SJCRH30 (cell line): ENCODE data around the gene RCAN2. TPM values are rescaled to one million over a fixed set of nuclear protein-coding genes. Genes with fewer than 3 reads are reported as not detected.
"Not testable (repeated sequence)": the region's sequence is repeated elsewhere in the genome, so short reads cannot be mapped to it uniquely, and the experiment has no call there.

Experiments
- DNase-seq, 2 experiments: peaks; one replicate each; pipeline ENCODE4 v3.0.0-alpha.2; 2015 to 2020
- H3K27ac ChIP-seq: fragments of 250-450 bp; sonication (Bioruptor Pico); 2 replicates; pipeline ENCODE4 v1.5.1; 2020; ENCODE audit warnings: mild to moderate bottlenecking, moderate library complexity
- H3K27me3 ChIP-seq: fragments of 250-450 bp; sonication (Bioruptor Pico); 2 replicates; pipeline ENCODE4 v1.5.1; 2020; ENCODE audit warnings: mild to moderate bottlenecking, moderate library complexity
- H3K36me3 ChIP-seq: fragments of 250-450 bp; sonication (Bioruptor Pico); 2 replicates; pipeline ENCODE4 v1.5.1; 2020; ENCODE audit warnings: mild to moderate bottlenecking, moderate library complexity
- H3K4me1 ChIP-seq: fragments of 250-450 bp; sonication (Bioruptor Pico); 2 replicates; pipeline ENCODE4 v1.5.1; 2020; ENCODE audit warnings: mild to moderate bottlenecking, moderate library complexity
- H3K4me3 ChIP-seq: fragments of 250-450 bp; sonication (Bioruptor Pico); 2 replicates; pipeline ENCODE4 v1.5.1; 2020; ENCODE audit warnings: mild to moderate bottlenecking, moderate library complexity
- H3K9me3 ChIP-seq: fragments of 250-450 bp; sonication (Bioruptor Pico); replicated peaks from 2 replicates; pipeline ENCODE4 v1.5.1; 2020; ENCODE audit warnings: mild to moderate bottlenecking, moderate library complexity
- total RNA-seq: library from RNA; depleted of rRNA; stranded (reverse); fragments of >200 nt; shearing (Covaris generic); gene quantifications from 2 replicates; pipeline ENCODE4 v1.2.3, GENCODE V29; 2014

Gene RCAN2
- total RNA-seq, 1 experiment from 2014 or later = 0.20 TPM

DNA sequence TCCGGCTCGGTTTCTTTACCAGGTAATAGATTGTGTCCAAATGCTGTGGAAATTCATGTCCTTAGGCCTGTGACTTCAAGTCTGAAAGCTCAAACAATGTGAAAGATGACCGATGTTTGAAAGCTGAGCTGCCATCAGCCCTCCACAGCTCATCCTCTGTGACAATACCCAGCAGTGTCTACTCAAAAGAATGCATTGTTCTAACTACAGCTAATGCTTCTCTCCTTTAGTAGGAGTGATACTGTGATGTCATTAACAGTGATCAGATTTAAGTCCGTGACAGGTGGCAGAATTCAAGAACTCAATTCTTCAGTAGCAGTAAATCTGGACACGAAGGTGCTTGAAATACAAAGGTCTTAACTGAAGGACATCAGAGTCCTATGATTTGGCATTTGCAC lies 97.3 kb downstream of the RCAN2 start:
- Histone ChIP-seq H3K27me3 (no peaks in the 10 kb centered on the region), H3K27ac (no peak overlapping the region), H3K4me1 (no peaks in the 10 kb centered on the region), H3K9me3 (no peaks in the 10 kb centered on the region), H3K4me3 (no peak overlapping the region), H3K36me3 (no peaks in the 10 kb centered on the region)
- peak in 1 of 2 experiments; percentile 24 for DNase-seq

DNA sequence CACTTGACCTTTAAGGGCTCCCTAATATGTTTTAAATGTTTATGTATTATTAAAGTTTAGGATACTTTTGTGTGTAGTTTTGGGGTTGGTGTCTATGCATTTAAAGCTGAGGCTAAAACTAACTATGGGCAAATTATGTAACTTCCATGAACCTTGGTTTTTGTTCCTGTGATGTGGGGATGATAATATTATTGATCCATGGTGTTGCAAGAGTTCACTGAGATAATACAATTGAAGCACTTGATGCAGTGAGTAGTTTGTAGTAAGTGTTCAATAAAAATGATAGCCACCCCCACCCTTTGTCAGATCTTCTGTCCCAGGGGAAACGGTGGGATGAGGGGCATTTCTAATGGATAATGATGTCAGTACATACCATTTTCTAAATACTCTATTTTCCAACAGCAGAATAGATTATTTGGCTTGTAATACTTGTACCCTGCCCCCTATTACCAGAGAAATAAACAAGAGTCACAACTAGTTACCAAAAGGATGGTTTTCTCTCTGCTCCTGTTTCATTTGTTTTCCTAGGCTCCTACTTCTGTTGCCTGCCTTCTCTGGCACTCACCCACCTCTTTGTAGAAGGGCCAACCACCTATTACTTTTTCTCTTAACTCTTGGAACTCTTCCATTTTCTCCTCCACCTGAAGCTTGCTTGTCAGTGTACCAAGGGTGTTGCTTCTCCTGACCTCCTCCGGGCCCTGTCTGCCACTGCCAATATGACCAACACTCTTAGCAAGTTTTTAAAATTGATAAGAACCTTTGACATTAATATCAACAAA lies 97.9 kb downstream of the RCAN2 start:
- H3K4me1 ChIP-seq = no peaks in the 10 kb centered on the region
- H3K4me3 ChIP-seq = no peak overlapping the region
- no peaks in the 10 kb centered on the region for H3K27me3 ChIP-seq
- DNase-seq = no peak
- no peaks in the 10 kb centered on the region for H3K9me3 ChIP-seq
- H3K27ac ChIP-seq = no peak overlapping the region
- H3K36me3 ChIP-seq = no peaks in the 10 kb centered on the region

DNA sequence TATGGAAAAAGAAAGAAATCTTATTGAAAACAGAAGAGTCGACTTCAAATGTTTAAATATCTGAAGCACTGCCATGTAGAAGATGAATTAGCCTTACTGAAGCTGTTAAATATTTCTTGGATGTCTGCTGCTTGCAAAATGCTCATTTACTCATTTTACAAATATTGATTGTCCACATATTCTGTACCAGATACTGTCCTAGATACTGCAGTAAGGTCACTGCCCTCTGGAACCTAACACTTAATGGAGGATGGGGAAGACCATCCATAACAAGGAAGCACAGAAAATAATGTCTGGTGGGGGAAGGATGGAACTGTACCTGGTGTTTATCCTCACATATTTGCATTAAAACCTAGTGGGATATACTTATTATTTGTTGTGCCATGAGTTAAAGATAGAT lies 99.0 kb downstream of the RCAN2 start:
- H3K27ac ChIP-seq = no peak overlapping the region
- H3K4me3 ChIP-seq = no peak overlapping the region

DNA sequence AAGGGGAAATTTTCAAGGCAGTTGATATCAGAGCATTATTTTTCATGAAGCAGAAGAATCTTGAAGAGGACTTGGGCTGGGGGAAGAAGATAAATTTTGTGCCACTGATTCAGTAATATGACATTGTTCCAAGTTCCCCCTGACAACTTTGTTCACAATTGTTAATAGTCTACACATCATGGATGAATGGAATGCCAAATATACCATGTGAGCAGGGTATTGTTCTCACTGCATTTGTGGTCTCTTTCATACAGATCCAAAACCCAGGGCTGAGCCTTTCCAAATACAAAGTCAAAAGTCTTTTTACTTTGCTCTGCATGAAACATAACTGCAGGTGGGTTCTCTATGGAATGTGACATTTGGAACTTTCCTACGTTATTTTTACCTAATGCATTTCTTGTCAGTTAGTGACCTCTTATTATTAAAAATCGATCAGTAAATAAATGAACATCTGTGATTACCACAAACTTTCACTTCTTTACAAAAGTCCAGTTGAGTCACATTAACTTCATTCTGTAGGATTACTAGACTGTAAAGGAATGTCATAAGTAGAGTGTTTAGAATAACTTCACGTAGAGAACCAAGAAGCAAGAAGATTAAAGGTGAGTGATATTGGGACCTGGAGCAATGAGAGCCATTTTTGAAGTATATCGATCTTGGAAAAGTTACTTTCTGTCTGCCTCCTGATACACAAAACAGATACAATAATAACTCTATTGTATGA lies 100.9 kb downstream of the RCAN2 start:
- H3K27me3 ChIP-seq = no peaks in the 10 kb centered on the region
- H3K36me3 ChIP-seq = no peaks in the 10 kb centered on the region
- DNase-seq = no peak
- no peaks in the 10 kb centered on the region for H3K4me1 ChIP-seq
- H3K27ac ChIP-seq = no peak overlapping the region
- H3K9me3 ChIP-seq = no peaks in the 10 kb centered on the region
- H3K4me3 ChIP-seq = no peak overlapping the region

More for the DNA sequence above, 99.0 kb downstream of the RCAN2 start:
- no peaks in the 10 kb centered on the region for H3K9me3 ChIP-seq
- H3K27me3 ChIP-seq = no peaks in the 10 kb centered on the region
- no peak for DNase-seq
- H3K4me1 ChIP-seq = no peaks in the 10 kb centered on the region
- no peaks in the 10 kb centered on the region for H3K36me3 ChIP-seq

DNA sequence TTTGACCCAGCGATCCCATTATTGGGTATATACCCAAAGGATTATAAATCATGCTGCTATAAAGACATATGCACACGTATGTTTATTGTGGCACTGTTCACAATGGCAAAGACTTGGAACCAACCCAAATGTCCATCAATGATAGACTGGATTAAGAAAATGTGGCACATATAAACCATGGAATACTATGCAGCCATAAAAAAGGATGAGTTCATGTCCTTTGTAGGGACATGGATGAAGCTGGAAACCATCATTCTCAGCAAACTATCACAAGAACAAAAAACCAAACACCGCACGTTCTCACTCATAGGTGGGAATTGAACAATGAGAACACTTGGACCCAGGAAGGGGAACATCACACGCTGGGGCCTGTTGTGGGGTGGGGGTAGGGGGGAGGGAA lies 103.5 kb downstream of the RCAN2 start:
- not testable (repeated sequence) for DNase-seq, H3K4me3 ChIP-seq, H3K27ac ChIP-seq, H3K9me3 ChIP-seq, H3K27me3 ChIP-seq, H3K4me1 ChIP-seq, H3K36me3 ChIP-seq

DNA sequence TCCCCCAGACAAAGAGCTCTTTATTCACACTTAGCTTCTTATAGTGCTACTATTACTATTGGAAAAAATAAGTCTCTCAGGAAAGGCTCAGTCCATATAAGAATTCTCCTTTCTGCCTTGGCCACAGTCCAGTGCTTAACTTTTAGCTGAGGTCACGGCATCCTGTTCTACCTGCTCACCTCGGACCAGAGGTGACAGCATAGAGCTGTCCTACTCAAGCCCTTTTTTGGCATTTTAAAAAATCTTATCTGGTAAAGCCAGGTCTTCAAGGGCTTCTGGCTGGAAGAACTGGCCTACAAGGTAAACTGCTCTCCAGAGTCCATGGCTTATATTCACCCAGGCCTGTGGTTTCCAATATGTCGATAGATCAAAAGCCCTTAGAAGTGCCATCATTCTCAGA lies 109.7 kb downstream of the RCAN2 start:
- H3K9me3 ChIP-seq = no peaks in the 10 kb centered on the region
- no peak for DNase-seq
- no peaks in the 10 kb centered on the region for H3K27me3 ChIP-seq
- H3K36me3 ChIP-seq = no peaks in the 10 kb centered on the region
- H3K4me3 ChIP-seq = no peak overlapping the region
- H3K27ac ChIP-seq = no peak overlapping the region
- no peaks in the 10 kb centered on the region for H3K4me1 ChIP-seq

DNA sequence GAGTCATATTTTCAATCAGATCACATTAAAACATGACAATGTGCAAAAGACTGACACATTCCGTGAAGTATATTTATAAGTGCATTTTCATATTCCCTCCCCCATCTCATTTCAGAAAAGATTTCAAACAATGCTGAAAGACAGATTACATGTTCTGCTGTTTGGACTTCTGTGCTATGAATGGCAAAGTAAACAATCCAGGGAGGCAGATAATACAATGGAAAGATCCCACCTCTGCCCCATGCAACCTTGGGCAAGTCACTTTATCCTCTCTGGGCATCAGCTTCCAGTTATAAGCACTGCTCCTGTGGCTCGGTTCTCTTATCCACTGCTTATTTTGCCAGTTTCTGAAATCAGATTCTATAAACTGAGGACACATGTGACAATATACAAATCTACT lies 110.2 kb downstream of the RCAN2 start:
- Histone ChIP-seq H3K4me3 (no peak overlapping the region), H3K27ac (no peak overlapping the region), H3K4me1 (no peaks in the 10 kb centered on the region), H3K27me3 (no peaks in the 10 kb centered on the region), H3K9me3 (no peaks in the 10 kb centered on the region), H3K36me3 (no peaks in the 10 kb centered on the region)
- no peak for DNase-seq

DNA sequence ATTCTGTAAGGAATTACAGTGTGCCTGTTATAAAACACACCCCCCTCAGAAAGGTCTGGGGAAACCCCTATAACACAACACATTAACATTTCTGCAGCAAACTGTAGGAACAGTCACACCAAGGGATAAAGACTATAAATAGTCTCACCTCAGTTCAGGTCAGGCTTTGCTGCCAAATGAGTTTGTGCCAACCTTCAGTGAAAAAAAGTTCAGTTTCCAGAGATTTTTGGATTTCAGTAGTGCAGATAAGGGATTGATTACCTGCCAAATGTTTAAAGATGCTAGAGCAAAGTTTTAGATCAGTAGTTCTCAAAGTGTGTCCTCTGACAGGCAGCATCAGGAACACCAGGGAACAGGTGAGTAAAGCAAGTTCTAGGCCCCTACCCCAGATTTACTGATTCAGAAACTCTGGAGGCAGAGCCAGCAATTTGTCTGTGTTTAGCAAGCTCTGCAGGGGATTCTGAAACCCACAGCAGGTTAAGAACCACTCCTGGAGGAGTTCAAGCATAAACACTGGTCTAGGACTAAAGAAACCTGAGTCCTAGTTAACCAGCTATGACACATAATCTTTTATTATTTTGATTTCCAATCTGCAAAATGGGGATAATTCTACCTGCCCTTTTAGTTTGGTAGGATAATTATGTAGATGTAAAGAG lies 111.0 kb downstream of the RCAN2 start:
- Histone ChIP-seq H3K4me1 (no peaks in the 10 kb centered on the region), H3K4me3 (no peak overlapping the region), H3K27me3 (no peaks in the 10 kb centered on the region), H3K27ac (no peak overlapping the region), H3K9me3 (no peaks in the 10 kb centered on the region), H3K36me3 (no peaks in the 10 kb centered on the region)
- DNase-seq = no peak

DNA sequence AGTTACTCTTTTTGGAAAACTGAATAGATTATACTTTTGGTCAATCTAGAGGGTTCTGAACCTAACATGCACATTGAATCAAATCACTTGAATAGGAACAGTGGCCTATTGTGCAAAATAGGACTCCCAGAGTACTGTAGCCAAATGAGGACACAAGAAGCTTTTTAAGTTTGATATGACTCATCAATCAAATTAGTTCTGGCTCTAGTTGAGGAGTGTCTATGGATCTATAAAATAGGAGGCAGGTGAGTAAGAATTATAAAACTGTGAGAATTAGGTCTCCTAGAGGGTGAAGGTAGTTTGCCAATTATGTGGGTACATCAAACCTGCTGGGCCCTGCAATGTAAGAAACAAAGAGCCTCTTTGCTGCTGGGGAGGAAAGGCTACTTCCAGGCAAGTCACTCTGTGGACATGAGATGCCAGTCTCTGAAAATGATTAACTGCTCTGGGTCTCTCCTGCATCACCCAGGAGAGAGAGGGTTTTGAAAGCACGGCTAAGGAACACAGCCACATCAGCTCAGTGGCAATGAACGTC lies 112.3 kb downstream of the RCAN2 start:
- H3K4me3 ChIP-seq = no peak overlapping the region
- no peaks in the 10 kb centered on the region for H3K4me1 ChIP-seq
- H3K27me3 ChIP-seq = no peaks in the 10 kb centered on the region
- H3K9me3 ChIP-seq = no peaks in the 10 kb centered on the region
- DNase-seq = no peak
- no peak overlapping the region for H3K27ac ChIP-seq
- no peaks in the 10 kb centered on the region for H3K36me3 ChIP-seq

DNA sequence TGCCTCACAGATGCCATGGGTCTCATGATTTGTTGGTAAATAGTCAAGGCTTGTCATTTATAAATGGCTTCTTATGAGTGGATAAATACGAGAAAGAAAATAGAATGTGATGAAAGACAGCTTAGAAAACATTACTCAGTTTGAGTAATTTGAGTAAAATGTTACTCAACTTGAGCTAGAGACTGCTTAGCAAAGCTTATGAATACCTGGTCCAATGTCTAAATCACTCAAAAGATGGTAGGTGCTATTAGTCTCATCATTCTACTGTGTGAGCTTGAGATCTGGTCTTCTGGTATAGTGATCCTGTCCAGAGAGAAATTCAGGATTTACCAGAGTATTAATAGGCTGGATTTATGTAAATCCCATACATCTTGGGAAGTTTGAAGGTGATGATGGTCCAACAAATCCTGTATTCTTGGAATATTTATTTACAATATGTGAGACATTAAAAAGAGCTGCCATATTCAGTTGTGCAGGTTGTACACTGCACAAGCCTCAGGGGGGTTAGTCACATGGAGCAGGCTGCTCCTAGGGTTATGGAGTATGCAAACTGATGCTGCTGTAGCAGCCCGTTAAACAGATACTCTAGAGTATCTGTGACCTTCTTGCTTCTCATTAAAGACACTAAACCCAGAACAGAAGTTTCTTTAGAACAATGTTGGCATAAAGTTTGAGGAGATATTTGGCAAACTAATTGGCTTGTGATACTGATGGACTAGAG lies 112.9 kb downstream of the RCAN2 start:
- no peaks in the 10 kb centered on the region for H3K9me3 ChIP-seq
- H3K4me1 ChIP-seq = no peaks in the 10 kb centered on the region
- H3K4me3 ChIP-seq = no peak overlapping the region
- no peak for DNase-seq
- no peaks in the 10 kb centered on the region for H3K27me3 ChIP-seq
- H3K27ac ChIP-seq = no peak overlapping the region
- no peaks in the 10 kb centered on the region for H3K36me3 ChIP-seq

DNA sequence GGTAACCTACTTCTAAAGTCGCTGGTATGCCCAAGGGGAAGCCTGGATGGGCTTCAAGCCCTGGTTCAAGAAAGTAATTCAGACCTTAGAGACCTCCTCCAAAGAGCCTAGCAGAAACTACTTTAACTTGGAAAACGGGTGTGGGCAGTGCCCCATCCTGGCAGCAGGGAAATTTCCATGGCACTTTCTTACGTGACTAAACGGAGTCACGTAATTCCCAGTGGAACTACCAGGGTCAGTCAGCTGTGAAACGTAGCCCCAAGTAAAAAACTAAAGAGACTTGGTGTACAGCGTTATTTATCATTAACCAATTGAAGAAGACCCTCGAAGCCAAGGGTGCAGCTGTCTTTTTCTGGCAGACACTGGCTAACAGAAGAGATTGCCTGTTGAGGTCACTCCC lies 114.0 kb downstream of the RCAN2 start:
- H3K36me3 ChIP-seq = no peaks in the 10 kb centered on the region
- no peak overlapping the region for H3K4me3 ChIP-seq
- H3K9me3 ChIP-seq = no peaks in the 10 kb centered on the region
- no peaks in the 10 kb centered on the region for H3K4me1 ChIP-seq
- H3K27me3 ChIP-seq = no peaks in the 10 kb centered on the region
- no peak overlapping the region for H3K27ac ChIP-seq
- no peak for DNase-seq

DNA sequence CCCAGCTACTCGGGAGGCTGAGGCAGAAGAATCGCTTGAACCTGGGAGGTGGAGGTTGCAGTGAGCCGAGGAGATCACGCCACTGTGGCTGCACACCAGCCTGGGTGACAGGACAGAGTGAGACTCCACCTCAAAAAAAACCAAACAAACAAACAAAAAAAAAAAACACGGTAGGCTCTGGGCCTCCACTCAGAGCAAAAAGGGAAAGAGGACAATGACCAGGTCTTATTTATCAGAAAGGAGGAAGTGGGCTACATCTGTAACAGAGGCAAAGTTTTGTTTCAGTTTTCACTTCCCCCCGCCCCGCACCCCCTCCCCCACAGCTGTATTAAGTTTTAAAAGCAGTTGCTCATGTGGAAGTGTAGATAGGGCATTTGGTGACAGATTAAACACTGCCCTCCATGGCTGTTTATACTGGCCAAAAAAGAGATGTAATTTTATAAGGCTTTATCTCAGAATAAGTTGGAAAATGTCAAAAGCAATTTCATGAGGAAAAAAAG lies 114.6 kb downstream of the RCAN2 start:
- Histone ChIP-seq H3K9me3 (no peaks in the 10 kb centered on the region), H3K4me1 (no peaks in the 10 kb centered on the region), H3K4me3 (no peak overlapping the region)

DNA sequence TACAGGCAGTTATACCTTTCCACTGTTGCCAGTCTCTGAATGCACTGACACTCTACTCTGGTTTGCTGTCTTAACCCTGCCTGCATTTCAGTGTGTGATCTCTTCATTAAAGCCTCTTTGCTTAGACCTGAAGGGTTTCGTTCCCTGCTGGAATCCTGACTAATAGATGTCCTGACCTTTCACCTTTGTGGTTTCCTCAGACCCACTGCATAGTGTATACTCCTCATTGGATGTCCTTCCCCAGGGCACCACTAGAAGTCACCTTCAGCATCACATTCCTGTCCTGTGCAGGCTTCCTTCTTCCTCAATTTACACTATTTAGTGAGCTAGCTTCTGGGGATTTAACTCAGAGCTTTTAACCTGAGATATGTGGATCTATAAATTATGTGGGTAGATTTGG lies 120.6 kb downstream of the RCAN2 start:
- Histone ChIP-seq H3K36me3 (no peaks in the 10 kb centered on the region), H3K27ac (no peak overlapping the region), H3K9me3 (no peaks in the 10 kb centered on the region), H3K27me3 (no peaks in the 10 kb centered on the region), H3K4me3 (no peak overlapping the region), H3K4me1 (no peaks in the 10 kb centered on the region)
- DNase-seq = no peak

More for the DNA sequence above, 114.6 kb downstream of the RCAN2 start:
- Histone ChIP-seq H3K27ac (no peak overlapping the region), H3K27me3 (no peaks in the 10 kb centered on the region), H3K36me3 (no peaks in the 10 kb centered on the region)
- no peak for DNase-seq

DNA sequence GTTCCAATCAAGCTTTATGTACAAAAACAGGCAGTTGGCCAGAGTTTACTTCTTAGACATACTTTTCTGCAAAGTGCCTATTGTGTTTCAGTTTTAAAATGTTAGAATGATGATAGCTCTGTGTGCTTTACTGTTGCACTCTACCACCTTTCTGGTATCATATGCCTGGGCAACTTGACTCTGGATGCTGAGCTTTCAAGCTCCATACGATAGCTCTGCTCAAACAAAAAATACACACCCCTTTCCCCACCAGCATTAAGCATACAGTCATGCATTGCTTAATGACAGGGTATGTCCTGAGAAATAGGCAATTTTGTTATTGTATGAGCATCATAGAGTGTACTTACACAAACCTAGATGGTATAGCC lies 123.1 kb downstream of the RCAN2 start:
- H3K27me3 ChIP-seq = no peaks in the 10 kb centered on the region
- H3K36me3 ChIP-seq = no peaks in the 10 kb centered on the region
- no peak for DNase-seq

More for the DNA sequence above, 123.1 kb downstream of the RCAN2 start:
- no peaks in the 10 kb centered on the region for H3K4me1 ChIP-seq
- no peaks in the 10 kb centered on the region for H3K9me3 ChIP-seq
- no peak overlapping the region for H3K27ac ChIP-seq
- H3K4me3 ChIP-seq = no peak overlapping the region
